ENCODE data around the gene CDKAL1.

CDKAL1 gene

DNA sequence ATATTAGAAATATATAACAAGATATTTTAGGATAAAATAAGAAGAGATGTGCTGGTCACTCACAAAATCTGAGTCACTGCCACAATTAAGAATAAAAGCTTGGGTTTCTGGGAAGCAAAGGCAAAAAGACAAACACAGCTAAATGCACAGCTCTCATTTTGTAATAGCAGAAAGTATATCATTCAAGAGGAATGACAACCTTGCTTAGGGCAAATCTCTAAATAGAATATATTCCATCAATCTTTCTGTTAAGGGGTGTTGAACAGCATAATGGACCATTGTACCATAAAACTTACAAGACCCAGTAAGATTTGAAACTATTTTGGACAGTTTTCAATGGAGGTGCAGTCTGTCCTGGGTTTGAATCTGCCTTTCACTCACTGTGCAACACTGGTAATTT lies 594.3 kb downstream of the CDKAL1 start:
- no peak for DNase-seq

GRCh38 chr6:21131406-21131805 lies 597.1 kb downstream of the CDKAL1 start:
- DNase-seq: no peak

DNA sequence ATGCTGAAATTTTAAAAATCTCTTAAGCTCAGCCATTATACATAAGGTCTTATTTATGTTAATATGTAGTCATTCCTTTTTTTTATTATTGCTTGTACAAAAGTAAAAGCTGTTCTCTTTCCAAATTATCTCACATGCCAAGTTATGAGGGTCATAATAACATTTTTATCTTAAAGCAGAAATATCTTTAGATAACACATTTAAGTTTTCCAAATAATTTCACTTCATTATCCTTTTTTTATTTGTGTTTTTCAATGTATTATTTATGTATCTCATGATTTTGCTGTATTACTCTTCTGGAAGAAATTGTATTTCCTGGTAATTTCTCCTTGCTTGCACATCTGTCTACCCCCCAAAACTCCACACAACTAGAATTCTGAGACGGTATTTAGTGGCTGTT lies 598.2 kb downstream of the CDKAL1 start:
- no peak for DNase-seq

GRCh38 chr6:21132856-21133838 lies 598.9 kb downstream of the CDKAL1 start:
- DNase-seq: no peak

DNA sequence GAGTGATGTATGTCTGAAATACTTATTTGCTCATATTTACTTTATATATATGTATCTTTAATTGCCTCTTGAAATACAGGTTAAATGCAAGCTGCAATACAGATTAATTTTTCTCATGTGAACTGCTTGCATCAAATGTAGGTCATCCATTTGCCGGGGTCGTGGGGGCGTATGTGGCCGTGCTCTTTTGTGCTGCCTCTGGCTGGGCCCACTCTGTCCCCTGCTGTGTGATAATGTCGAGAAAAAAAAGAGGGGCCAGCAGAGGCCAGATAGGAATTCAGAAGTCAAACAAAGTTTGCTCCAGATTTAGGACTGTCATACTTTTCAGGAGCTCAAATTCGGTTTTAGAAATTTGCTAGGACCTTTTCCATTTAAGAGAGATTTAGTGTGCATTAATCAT lies 599.6 kb downstream of the CDKAL1 start:
- DNase-seq: no peak

- DNase-seq: no peak
Observed at GRCh38 chr6:21134356-21134755, 600.1 kb downstream of the CDKAL1 start.

DNA sequence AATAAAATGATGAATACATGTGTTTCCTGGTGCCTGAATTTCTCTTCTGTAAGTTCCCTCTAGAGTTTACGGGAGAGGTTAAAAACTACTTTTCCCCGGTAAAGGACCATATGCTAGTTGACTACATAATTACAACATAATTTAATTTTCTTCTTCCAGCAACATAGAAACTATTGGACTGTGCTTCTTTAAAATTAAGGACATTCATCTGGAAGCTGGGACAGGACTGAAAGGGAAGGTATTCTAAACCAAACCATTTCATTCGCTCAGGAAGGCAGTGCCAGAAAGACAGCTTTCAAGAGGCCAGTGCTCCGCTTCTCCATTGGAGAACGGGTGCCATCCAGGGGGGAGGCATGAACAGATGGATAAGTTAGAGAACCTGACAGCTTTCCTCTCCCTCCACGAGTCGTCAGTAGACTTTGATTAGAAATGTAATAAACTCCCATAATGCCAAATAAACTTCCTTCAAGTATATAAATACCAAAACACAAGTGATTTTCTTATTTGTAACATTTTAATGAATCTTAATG lies 601.3 kb downstream of the CDKAL1 start:
- DNase-seq: no peak

DNA sequence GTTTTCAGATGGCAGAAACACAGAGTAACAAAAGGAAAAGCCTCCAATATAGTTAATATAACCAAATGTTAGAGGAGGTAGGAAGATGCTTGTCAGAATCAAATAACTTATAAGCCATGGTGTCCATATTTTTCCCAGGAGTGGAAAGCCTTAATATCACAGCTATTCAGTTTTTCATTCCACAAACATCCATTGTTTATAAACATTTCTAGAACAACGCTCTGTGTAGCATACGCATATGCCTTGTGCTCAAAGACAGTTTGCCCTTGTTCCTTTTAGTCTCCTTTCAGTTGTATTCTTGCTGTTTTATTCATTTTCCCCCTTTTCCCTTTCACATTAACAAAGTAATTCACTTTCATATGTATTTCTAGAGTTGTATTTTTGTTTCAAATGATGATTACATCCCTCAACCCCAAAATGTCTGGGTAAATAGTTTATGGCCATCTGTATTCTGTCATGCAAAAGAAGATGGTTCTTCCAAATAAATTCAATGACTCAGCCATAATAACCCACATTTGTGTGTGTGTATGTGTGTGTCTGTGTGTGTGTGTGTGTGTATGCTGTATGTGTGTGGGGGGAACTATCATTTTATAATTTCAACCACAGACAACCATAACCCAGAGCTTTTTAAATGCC lies 603.6 kb downstream of the CDKAL1 start:
- no peak for DNase-seq

DNA sequence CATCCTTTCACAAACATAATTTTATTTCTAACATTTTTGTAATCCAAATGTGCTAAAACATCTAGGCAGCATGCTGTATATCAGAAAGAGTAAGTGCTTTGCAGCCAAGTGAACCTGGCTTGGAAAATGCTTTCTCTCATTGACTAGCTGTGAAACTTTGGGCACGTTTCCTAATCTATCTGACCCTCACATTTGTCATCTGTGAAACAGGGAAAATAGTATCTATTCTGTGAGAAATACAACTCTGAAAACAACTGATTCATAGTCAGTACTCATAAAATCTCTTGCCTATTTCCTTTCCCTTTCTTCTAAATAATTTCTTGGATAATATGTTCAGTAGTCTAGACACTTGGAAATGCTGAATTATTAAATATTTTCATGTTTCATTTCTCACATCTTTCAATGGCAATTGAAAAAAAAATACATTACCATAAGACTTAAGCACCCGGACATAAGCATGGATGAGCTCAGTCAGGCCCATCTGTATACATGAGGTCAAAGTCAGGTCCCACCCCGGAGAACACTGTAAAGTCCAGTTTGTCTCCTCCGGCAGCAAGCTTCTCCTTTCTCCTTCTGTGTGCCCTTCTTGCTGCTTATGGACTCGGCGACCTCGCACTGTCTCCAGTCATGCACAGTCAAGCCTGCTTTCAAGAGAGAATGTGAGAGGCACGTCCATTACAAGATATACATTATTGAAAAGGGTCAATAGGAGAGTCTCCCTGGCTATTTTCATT lies 604.2 kb downstream of the CDKAL1 start:
- no peak for DNase-seq

- no peak for DNase-seq
Observed at GRCh38 chr6:21140966-21141365, 606.7 kb downstream of the CDKAL1 start.

DNA sequence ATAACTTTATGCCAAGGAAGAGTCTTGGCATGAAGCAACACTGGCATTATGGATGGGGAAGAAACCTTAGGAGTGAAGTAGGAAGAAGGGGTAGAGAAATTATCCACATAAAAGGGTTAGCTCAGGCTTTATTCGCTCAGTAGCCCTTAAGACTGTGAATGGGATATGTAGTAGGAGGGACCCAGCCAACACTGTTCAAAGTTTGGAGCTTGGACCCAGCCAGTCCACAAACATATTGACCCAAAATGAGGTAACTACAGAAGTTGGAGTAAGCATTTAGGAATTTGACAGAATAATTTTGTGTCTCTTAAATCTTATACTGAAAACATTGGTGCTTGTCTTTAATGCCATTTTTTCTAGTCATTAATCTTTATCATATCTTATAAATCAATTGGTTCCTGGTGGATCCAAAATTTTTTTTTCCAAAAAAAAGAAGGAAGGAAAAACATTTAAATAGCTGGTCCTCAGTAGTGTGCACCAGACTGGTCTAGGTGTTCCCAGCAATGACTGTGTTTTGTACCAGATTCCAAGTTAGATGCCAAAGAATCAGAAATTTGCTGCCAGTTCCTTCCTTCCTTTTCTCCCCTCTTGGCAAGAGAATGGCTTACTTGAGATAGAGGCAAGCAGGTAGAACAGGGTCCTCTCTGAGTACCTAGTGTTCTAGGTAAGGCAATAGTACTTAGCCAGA lies 607.5 kb downstream of the CDKAL1 start:
- DNase-seq: no peak

- no peak for DNase-seq
Observed at GRCh38 chr6:21142741-21143140, 608.5 kb downstream of the CDKAL1 start.

- no peak for DNase-seq
Observed at GRCh38 chr6:21143645-21144044, 609.4 kb downstream of the CDKAL1 start.

- DNase-seq: no peak
Observed at GRCh38 chr6:21144928-21145327, 610.7 kb downstream of the CDKAL1 start.

- no peak for DNase-seq
Observed at GRCh38 chr6:21147995-21148394, 613.7 kb downstream of the CDKAL1 start.

- DNase-seq: no peak
Observed at GRCh38 chr6:21149470-21149869, 615.2 kb downstream of the CDKAL1 start.

DNA sequence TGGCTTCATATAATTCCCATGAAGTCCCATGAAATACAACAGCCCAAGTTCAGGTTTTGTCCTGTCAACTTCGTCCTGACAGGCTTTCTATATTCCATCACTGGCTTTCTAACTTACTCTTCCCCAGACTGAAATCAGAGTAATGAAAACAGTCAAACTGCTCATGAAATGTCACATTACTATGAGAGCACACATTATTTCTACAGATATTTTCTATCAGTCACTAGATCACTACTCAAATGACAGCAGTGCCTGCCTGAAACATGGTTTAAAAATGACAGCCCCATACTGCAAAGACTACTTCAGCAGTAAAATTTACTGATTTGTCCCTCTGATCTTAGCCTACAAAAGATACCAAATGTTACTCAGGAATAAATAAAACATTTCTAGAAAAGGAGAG lies 616.4 kb downstream of the CDKAL1 start:
- no peak for DNase-seq

DNA sequence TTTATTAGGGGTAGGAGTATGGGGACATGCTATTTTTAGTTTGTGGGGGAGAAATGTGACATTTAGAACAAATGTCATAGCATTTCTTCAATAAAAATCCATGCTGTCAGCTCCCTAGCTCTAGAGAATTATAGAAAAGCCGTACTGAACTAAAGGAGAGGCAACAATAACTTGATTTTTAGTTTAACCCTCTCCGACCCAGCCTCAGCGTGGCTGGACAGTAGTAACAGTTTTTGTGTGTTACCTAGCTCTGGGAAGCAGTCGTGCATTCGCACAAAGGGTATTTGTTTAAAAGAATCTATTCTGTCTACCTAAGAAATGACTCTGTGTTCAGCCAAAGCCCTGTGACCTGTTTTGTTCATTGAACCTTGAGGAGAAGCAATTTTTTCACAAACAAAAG lies 616.9 kb downstream of the CDKAL1 start:
- DNase-seq: no peak

DNA sequence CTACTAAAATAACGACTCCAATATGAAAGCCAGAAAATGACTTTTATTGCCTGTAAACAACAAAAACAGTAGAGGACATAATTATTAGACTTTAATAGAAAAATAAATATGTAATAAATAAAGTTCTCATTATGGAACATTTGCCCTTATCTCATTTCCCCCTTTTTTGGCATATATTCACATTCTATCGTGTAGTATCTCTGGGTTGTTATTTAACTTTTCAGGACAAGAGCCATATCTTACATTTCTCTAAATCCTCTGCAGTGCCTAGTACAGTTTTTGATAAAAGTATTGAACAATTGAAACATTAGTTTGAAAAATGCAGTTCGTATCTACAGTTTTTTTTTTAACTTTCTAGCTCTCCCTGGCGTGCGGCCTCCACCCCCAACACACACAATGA lies 617.3 kb downstream of the CDKAL1 start:
- DNase-seq: no peak

DNA sequence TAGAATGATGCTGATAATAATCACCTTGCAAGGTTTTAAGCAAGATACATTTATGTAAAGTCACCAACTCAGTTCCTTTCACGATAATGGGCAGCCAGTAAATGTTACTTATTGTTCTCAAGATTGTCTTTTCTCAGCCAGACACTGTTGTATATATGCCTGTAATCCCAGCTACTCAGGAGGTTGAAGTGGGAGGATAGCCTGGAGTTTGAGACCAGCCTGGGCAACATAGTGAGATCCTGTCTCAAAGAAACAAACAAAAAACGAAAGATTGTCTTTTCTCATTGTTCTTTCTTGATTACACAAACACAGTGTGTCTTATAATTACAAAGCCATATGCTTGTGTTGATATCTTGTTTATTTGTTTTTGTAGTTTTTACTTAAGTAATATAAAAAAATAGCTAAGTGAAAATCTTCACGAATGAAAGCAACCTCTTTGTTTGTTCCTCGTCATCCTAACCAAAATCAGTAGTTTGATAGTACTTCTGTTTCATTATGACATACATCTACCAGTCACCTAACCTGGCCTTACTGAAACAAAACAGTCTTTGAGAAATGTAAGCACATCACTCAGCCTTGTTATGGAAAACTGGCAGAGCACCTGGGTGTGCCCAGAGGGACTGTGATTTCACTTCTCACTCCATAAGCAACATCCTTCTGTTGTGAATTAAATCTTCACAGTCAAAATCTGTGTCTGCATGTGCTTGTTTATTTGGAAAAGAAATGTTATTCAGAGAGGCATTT lies 623.1 kb downstream of the CDKAL1 start:
- no peak for DNase-seq

- DNase-seq: no peak
Observed at GRCh38 chr6:21158149-21158548, 623.9 kb downstream of the CDKAL1 start.

DNA sequence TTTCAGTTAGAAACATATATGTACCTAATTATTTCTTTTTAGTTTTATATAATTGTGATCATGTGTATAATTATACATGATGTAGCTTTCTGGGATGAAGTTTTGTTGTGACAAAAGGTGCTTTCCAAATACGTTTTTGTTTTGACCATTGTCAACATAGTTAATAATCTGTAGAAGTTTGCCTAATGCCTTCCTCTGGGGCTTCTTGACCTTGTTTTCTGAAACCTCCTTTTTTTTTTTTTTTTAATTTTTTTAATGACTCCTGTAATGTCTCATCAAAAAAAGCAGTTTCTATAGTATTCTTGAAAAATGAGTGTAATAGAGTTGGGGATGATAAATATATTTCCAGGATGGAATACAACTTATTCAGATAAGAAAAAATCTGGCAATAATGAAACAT lies 624.6 kb downstream of the CDKAL1 start:
- no peak for DNase-seq

Data from amniotic stem cell (primary cell).